GM23338 (cell line): ENCODE measurements around the gene KLHL36. TPM values are rescaled to one million over a fixed set of nuclear protein-coding genes. Genes with fewer than 3 reads are reported as not detected.
A peak's percentile ranks its signal among the peaks of the same experiment; 100 is the strongest.

Source experiments
- ATAC-seq: fragments of 200-7000 bp; cut with Tn5 transposase; 3 replicates; pipeline ENCODE4 v1.9.1; 2020
- DNase-seq: peaks from one replicate; pipeline ENCODE4 v3.0.0-alpha.2; 2015; ENCODE audit warnings: low spot score
- H2AFZ ChIP-seq: fragments of 200-600 bp; sonication (generic); 2 replicates; pipeline ENCODE4 v1.8.0; 2016; ENCODE audit warnings: antibody characterized with exemption, mild to moderate bottlenecking, moderate library complexity
- H3F3A ChIP-seq: fragments of 200-600 bp; sonication (generic); replicated peaks from 2 replicates; pipeline ENCODE4 v1.8.0; 2017; ENCODE audit warnings: antibody characterized with exemption, mixed run types, low read depth
- H3K27ac ChIP-seq: fragments of 200-600 bp; sonication (generic); 2 replicates; pipeline ENCODE4 v1.6.1; 2016; ENCODE audit warnings: low read depth
- H3K27me3 ChIP-seq: fragments of 200-600 bp; sonication (generic); 2 replicates; pipeline ENCODE4 v1.8.0; 2016; ENCODE audit warnings: mild to moderate bottlenecking, mixed run types, moderate library complexity; ENCODE audit not compliant: insufficient read depth
- H3K36me3 ChIP-seq: fragments of 200-600 bp; sonication (generic); 2 replicates; pipeline ENCODE4 v1.8.0; 2016; ENCODE audit warnings: mild to moderate bottlenecking; ENCODE audit not compliant: insufficient read depth
- H3K4me1 ChIP-seq: fragments of 200-600 bp; sonication (generic); 2 replicates; pipeline ENCODE4 v1.8.0; 2016; ENCODE audit warnings: mild to moderate bottlenecking, moderate library complexity; ENCODE audit not compliant: insufficient read depth
- H3K4me2 ChIP-seq: fragments of 200-600 bp; sonication (generic); 2 replicates; pipeline ENCODE4 v1.7.1; 2017; ENCODE audit warnings: mixed run types
- H3K4me3 ChIP-seq: fragments of 200-600 bp; sonication (generic); 2 replicates; pipeline ENCODE4 v1.6.1; 2016; ENCODE audit warnings: mixed run types
- H3K79me2 ChIP-seq: fragments of 200-600 bp; sonication (generic); replicated peaks from 2 replicates; pipeline ENCODE4 v1.8.0; 2017; ENCODE audit warnings: mild to moderate bottlenecking; ENCODE audit not compliant: insufficient read depth
- H3K9me2 ChIP-seq: fragments of 200-600 bp; sonication (generic); 2 replicates; pipeline ENCODE4 v1.8.0; 2017; ENCODE audit not compliant: insufficient read depth
- H4K20me1 ChIP-seq: fragments of 200-600 bp; sonication (generic); replicated peaks from 2 replicates; pipeline ENCODE4 v1.8.0; 2017; ENCODE audit warnings: mild to moderate bottlenecking; ENCODE audit not compliant: insufficient read depth
- H3K27ac Mint-ChIP-seq: 2 replicates; pipeline ENCODE4 v1.8.0; 2020; ENCODE audit warnings: inconsistent platforms, mild to moderate bottlenecking, moderate library complexity, mixed read lengths
- H3K27me3 Mint-ChIP-seq: 3 replicates; pipeline ENCODE4 v1.8.0; 2022; ENCODE audit warnings: low read depth, mild to moderate bottlenecking, moderate library complexity, mixed read lengths, inconsistent platforms; ENCODE audit not compliant: insufficient read depth, poor library complexity
- H3K36me3 Mint-ChIP-seq: 3 replicates; pipeline ENCODE4 v1.8.0; 2021; ENCODE audit warnings: low read depth, mild to moderate bottlenecking, inconsistent platforms, moderate library complexity, mixed read lengths
- H3K4me1 Mint-ChIP-seq: 3 replicates; pipeline ENCODE4 v1.8.0; 2020; ENCODE audit warnings: mild to moderate bottlenecking, inconsistent platforms, mixed read lengths
- H3K4me3 Mint-ChIP-seq: 3 replicates; pipeline ENCODE4 v1.8.0; 2021; ENCODE audit warnings: moderate library complexity, mild to moderate bottlenecking, inconsistent platforms, mixed read lengths
- H3K9me3 Mint-ChIP-seq: 3 replicates; pipeline ENCODE4 v1.8.0; 2020; ENCODE audit warnings: moderate library complexity, mild to moderate bottlenecking, inconsistent platforms, mixed read lengths
- CREB1 ChIP-seq: fragments of 250-450 bp; sonication (Bioruptor Pico); IDR thresholded peaks from 2 replicates; pipeline ENCODE4 v1.5.0; 2020; ENCODE audit warnings: low read depth, mild to moderate bottlenecking, moderate library complexity
- EZH2phosphoT487 ChIP-seq: fragments of 200-600 bp; sonication (generic); IDR thresholded peaks from one replicate; pipeline ENCODE4 v1.8.1; 2018; ENCODE audit warnings: antibody characterized with exemption; ENCODE audit not compliant: unreplicated experiment
- JUNB ChIP-seq: IDR thresholded peaks from one replicate; pipeline ENCODE4 v1.6.1; 2016; ENCODE audit warnings: antibody characterized with exemption; ENCODE audit not compliant: unreplicated experiment
- NANOG ChIP-seq: IDR thresholded peaks from 2 replicates; pipeline ENCODE4 v1.6.1; 2016; ENCODE audit warnings: antibody characterized with exemption, borderline replicate concordance
- POLR2AphosphoS5 ChIP-seq: IDR thresholded peaks from 2 replicates; pipeline ENCODE4 v1.6.1; 2016; ENCODE audit warnings: antibody characterized with exemption, low read depth
- ZNF114 ChIP-seq: fragments of 250-450 bp; sonication (Bioruptor Pico); IDR thresholded peaks from 2 replicates; pipeline ENCODE4 v1.5.0; 2020; ENCODE audit warnings: mild to moderate bottlenecking, moderate library complexity
- ZNF331 ChIP-seq: fragments of 250-450 bp; sonication (Bioruptor Pico); IDR thresholded peaks from 2 replicates; pipeline ENCODE4 v1.5.0; 2020; ENCODE audit warnings: low read depth, mild to moderate bottlenecking, moderate library complexity
- ZNF462 ChIP-seq: fragments of 250-450 bp; sonication (Bioruptor Pico); IDR thresholded peaks from 2 replicates; pipeline ENCODE4 v1.5.0; 2020; ENCODE audit warnings: mild to moderate bottlenecking, moderate library complexity
- polyA plus RNA-seq: library from polyadenylated mRNA; unstranded; fragments of >200 nt; fragmentation: Nextera tagmentation; extraction: Ambion mirVana; gene quantifications from 2 replicates; pipeline ENCODE4 v1.2.1, GENCODE V29; 2016
- total RNA-seq: library from RNA; depleted of rRNA; stranded (reverse); fragments of >200 nt; shearing (Covaris generic); gene quantifications from 2 replicates; pipeline ENCODE4 v1.2.3, GENCODE V29; 2014
- TF ChIP-seq, protein P1 (sequence below), 2 experiments: fragments of 200-600 bp in 1 of 2; sonication (generic) in 1 of 2; conservative IDR thresholded peaks; 2 replicates each; pipeline versions ENCODE4 v1.5.1 to v1.6.1; 2016 to 2017; ENCODE audit warnings: antibody characterized with exemption in 2 of 2, low read depth in 2 of 2, mild to moderate bottlenecking in 2 of 2, moderate library complexity in 1 of 2
- TF ChIP-seq, protein P2 (sequence below): IDR thresholded peaks from one replicate; pipeline ENCODE4 v1.6.1; 2018; ENCODE audit warnings: antibody characterized with exemption; ENCODE audit not compliant: unreplicated experiment

The KLHL36 gene
- total and polyA plus RNA-seq, 2 experiments from 2014 or later, result 13.4 to 70.4 TPM

DNA sequence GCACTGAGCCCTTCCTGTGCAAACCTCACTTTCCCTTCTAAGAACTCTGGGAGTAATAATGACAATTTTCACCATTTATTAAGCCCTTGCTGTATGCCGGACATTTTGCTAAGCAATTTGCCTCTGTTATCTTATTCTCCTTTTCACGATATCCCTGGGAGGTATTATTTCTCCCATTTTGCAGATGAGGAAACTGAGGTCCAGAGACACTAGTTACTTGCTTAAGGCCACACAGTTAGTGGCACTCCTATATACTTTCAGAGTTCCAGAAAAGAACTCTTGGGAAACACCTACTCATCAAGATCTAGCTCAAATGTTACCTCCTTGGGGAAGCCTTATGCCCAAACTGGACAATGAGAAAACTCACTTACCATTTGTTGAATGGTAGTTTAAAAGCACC, 46.7 kb downstream of the KLHL36 start (continued):
- TF ChIP-seq, protein P1, sequence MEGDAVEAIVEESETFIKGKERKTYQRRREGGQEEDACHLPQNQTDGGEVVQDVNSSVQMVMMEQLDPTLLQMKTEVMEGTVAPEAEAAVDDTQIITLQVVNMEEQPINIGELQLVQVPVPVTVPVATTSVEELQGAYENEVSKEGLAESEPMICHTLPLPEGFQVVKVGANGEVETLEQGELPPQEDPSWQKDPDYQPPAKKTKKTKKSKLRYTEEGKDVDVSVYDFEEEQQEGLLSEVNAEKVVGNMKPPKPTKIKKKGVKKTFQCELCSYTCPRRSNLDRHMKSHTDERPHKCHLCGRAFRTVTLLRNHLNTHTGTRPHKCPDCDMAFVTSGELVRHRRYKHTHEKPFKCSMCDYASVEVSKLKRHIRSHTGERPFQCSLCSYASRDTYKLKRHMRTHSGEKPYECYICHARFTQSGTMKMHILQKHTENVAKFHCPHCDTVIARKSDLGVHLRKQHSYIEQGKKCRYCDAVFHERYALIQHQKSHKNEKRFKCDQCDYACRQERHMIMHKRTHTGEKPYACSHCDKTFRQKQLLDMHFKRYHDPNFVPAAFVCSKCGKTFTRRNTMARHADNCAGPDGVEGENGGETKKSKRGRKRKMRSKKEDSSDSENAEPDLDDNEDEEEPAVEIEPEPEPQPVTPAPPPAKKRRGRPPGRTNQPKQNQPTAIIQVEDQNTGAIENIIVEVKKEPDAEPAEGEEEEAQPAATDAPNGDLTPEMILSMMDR (conservative IDR thresholded peaks at IDR 0.05; ENCODE audit: low read depth in 2 of 2), result no peak

GRCh38 chr16:84699147-84699711, 50.9 kb downstream of the KLHL36 start:
- ATAC-seq (no peak), DNase-seq (no peak)
- Histone ChIP-seq H3K36me3 (no peaks in the 10 kb centered on the region), H3K4me2 (peak overlapping the region; percentile 95), H3K79me2 (peaks cover 41% of the 10 kb centered on the region), H2AFZ (peak overlapping the region; percentile 94), H3K4me1 (peaks cover 37% of the 10 kb centered on the region), H4K20me1 (peaks cover 36% of the 10 kb centered on the region), H3K9me2 (peaks cover 5% of the 10 kb centered on the region; the same call in 1 of the 2 replicates), H3K27ac (peak overlapping the region; percentile 91), H3F3A (no peaks in the 10 kb centered on the region), H3K27me3 (no peaks in the 10 kb centered on the region), H3K4me3 (peak overlapping the region; percentile 67)
- Mint-ChIP-seq H3K4me1 (peaks cover 25% of the 10 kb centered on the region), H3K36me3 (peaks cover 2% of the 10 kb centered on the region; the same call in 2 of the 3 replicates), H3K27me3 (peaks cover 12% of the 10 kb centered on the region), H3K9me3 (no peaks in the 10 kb centered on the region; the same call in 2 of the 3 replicates), H3K4me3 (peak overlapping the region; percentile 99), H3K27ac (peak overlapping the region; percentile 92)
- TF ChIP-seq CREB1 (no peak), NANOG (no peak), JUNB (no peak), ZNF462 (no peak), EZH2phosphoT487 (no peak), ZNF114 (CRISPR knock-in tag) (no peak), POLR2AphosphoS5 (no peak), ZNF331 (CRISPR knock-in tag) (no peak)
- TF ChIP-seq, protein P2, sequence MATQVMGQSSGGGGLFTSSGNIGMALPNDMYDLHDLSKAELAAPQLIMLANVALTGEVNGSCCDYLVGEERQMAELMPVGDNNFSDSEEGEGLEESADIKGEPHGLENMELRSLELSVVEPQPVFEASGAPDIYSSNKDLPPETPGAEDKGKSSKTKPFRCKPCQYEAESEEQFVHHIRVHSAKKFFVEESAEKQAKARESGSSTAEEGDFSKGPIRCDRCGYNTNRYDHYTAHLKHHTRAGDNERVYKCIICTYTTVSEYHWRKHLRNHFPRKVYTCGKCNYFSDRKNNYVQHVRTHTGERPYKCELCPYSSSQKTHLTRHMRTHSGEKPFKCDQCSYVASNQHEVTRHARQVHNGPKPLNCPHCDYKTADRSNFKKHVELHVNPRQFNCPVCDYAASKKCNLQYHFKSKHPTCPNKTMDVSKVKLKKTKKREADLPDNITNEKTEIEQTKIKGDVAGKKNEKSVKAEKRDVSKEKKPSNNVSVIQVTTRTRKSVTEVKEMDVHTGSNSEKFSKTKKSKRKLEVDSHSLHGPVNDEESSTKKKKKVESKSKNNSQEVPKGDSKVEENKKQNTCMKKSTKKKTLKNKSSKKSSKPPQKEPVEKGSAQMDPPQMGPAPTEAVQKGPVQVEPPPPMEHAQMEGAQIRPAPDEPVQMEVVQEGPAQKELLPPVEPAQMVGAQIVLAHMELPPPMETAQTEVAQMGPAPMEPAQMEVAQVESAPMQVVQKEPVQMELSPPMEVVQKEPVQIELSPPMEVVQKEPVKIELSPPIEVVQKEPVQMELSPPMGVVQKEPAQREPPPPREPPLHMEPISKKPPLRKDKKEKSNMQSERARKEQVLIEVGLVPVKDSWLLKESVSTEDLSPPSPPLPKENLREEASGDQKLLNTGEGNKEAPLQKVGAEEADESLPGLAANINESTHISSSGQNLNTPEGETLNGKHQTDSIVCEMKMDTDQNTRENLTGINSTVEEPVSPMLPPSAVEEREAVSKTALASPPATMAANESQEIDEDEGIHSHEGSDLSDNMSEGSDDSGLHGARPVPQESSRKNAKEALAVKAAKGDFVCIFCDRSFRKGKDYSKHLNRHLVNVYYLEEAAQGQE, result no peak
